Smooth muscle cell of the brain vasculature (primary cell): Measurements from ENCODE around the gene IKZF1.
A peak's percentile ranks its signal among the peaks of the same experiment; 100 is the strongest.

Experiments
- DNase-seq: peaks from one replicate; pipeline ENCODE4 v3.0.0-alpha.2; 2012; ENCODE audit warnings: low read depth, low spot score

Gene IKZF1

DNA sequence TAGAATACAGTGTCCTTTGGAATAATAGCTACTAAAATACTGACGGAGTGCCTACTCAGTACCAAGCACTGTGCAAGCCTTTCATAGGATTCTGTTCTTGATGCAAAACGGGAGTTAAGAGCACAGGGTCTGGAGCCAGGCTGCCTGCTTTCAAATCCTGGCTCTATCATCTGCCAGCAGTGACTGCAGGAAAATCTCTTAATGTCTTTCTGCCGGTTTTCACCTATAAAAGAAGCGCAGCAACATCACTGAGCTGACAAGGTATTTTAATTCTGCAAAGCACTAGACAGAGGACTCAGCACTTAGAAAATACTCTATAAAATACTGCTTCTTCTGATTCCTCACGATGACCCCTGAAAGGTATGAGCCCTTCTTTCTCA is 145.0 kb downstream of the IKZF1 start:
- no peak for DNase-seq

DNA sequence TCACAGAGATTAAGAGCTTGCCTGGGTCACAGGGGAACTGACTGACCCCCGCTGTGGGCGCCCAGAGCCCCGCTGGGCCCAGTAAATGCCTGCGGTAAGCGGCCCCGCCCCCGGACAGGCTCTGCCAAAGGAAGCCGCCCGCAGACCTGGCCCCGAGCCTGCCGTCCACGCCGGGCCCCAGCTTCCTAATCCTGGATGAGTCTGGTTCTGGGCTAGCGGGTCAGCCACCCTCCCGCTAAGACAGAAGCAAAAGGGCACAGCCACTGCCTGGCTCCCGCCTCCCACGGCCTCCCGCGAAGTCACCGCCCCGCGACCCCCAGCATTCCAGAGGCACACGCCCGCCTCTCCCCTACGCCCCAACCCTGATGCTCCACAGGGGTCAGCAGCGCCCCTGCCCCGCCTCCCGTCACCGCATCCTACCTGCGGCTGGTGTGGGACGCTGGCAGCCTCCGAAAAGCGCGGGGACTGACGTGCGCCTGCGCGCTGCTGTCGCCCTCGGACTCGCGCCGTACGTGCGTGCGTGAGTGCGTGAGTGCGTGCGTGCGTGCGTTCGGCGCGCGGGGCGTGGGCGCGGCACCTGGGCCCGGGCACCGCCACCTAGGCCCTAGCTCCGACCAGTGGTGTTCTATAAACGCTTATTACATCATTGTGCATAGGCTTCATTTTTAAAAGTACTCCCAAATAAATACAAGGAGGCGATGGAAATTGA is 145.5 kb downstream of the IKZF1 start, which contains the start of gene FIGNL1:
TSS of gene FIGNL1 (minus strand) at position 470 of the 709 bp plus-strand sequence. CDS start 3,063 bp downstream, outside the sequence.
- peak; percentile 35 for DNase-seq

DNA sequence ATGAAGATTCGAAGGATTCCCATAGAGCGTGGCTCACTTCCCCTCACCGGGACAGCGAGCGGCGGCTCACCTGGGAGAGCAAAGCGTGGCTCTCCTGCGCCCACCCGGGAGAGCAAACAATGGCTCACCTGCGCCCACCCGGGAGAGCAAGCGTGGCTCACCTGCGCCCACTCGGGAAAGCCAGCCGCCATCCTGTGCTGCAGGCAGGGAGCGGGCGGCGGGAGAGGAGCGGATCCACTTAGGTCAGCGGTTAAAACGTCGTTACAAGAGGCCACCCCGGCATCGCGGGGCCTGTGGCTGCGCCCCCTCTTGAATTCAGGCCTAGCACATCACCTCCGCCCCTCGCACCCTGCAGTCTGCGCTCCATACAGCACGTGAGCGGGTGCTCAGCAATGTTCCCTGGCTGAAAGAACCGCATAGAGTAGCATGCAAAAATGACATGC is 146.1 kb downstream of the IKZF1 start:
- no peak for DNase-seq
